Measurements from ENCODE around the gene LOXL4. TPM values are rescaled to one million over a fixed set of nuclear protein-coding genes. Genes with fewer than 3 reads are reported as not detected.
"Not testable (repeated sequence)": the region's sequence is repeated elsewhere in the genome, so short reads cannot be mapped to it uniquely, and the experiment has no call there.

LOXL4 gene
- total and polyA plus RNA-seq, 2 donors, result 0.99 to 3.6 TPM

DNA sequence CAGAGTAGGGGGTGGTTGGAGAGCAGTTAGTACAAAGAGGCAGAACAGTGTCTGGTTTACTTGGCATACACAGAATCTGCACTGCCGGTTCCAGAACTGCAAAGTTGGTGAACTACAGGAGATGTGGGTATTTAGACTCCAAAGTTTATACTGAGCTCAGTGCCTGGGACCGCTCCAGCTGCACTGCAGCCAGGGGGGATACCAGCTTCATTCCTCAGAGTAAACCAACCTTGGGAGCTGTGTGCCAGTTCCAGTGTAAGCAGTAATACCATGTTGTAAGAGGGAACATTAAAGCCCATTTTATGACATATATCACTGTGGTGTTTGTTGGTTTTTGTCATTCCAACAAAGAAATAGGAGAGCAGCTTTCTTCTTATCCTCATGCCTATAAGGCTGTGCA, 23.4 kb downstream of the LOXL4 start:
- 97% methylated on average over 2 of the region's 2 CpGs for WGBS
- peaks cover 33 to 37% of the 10 kb centered on the region in 2 donors for H3K36me3 ChIP-seq (ENCODE audit: control insufficient read depth in 2 of 2, insufficient read depth in 2 of 2, low read length in 1 of 2)

DNA sequence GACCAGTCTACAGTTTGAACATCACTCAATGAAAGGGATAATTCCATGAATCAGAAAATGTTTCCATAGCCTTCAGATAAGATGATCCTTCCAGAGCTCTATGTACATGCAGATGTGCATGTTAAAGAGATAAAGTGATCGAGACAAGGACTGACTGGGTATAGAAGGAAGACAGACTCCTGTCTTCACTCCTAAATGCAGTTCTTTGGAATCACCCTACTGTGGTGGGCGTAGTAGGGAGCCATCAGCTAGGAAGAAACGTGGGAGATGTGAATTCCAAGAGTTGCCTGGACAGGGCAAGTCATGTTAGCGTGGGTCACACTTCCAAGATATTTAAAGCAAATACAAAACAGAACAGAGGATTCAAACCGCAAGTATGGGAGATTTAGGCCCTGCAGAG, 23.9 kb downstream of the LOXL4 start:
- Histone ChIP-seq H3K9me3 (ENCODE audit: control insufficient read depth in 2 of 2, insufficient read depth in 1 of 2, low read length in 1 of 2) (no peaks in the 10 kb centered on the region), H3K36me3 (ENCODE audit: control insufficient read depth in 2 of 2, insufficient read depth in 2 of 2, low read length in 1 of 2) (peaks cover 33 to 38% of the 10 kb centered on the region in 2 donors), H3K4me3 (ENCODE audit: low read length in 2 of 2) (no peak overlapping the region), H3K4me1 (ENCODE audit: control insufficient read depth in 2 of 2, insufficient read depth in 2 of 2, low read length in 2 of 2) (peaks cover 10% of the 10 kb centered on the region in 2 donors), H3K27ac (ENCODE audit: low read depth in 1 of 2, low read length in 1 of 2) (no peak overlapping the region), H3K27me3 (ENCODE audit: control insufficient read depth in 2 of 2, insufficient read depth in 1 of 2, low read length in 1 of 2) (no peaks in the 10 kb centered on the region)
- DNase-seq (ENCODE audit: low read depth in 6 of 9, low spot score in 9 of 9), result no peak
- 99% methylated on average over 5 of the region's 5 CpGs for whole genome bisulfite sequencing

More for the DNA sequence above, 23.4 kb downstream of the LOXL4 start:
- H3K9me3 ChIP-seq (ENCODE audit: control insufficient read depth in 2 of 2, insufficient read depth in 1 of 2, low read length in 1 of 2), result no peaks in the 10 kb centered on the region
- DNase-seq (ENCODE audit: low read depth in 6 of 9, low spot score in 9 of 9), result no peak
- H3K27ac ChIP-seq (ENCODE audit: low read depth in 1 of 2, low read length in 1 of 2), result no peak overlapping the region
- H3K4me3 ChIP-seq (ENCODE audit: low read length in 2 of 2), result no peak overlapping the region
- peaks cover 10% of the 10 kb centered on the region in 2 donors for H3K4me1 ChIP-seq (ENCODE audit: control insufficient read depth in 2 of 2, insufficient read depth in 2 of 2, low read length in 2 of 2)
- no peaks in the 10 kb centered on the region for H3K27me3 ChIP-seq (ENCODE audit: control insufficient read depth in 2 of 2, insufficient read depth in 1 of 2, low read length in 1 of 2)

DNA sequence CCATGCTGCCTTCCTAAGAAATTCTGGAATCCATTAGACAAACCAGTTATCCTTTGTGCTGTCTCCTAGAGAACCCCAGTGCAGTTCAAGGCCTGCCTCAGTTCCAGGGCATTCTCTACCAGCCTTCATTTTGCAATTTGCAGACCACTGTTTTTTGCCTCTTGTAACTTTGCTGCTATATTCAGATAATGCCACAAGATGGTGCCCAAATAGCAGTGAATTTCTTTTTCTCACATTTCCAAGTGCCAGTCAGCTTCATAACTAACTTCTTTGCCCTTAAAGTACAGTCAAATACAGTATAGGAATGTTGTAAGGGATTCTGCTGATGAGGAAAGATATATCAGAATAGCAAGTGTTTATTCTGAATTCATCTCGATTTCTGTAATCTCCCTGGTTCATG, 25.2 kb downstream of the LOXL4 start:
- 97% methylated on average over 1 of the region's 1 CpG for WGBS
- H3K27ac ChIP-seq (ENCODE audit: low read depth in 1 of 2, low read length in 1 of 2), result no peak overlapping the region
- H3K4me1 ChIP-seq (ENCODE audit: control insufficient read depth in 2 of 2, insufficient read depth in 2 of 2, low read length in 2 of 2), result peaks cover 10% of the 10 kb centered on the region in 2 donors
- DNase-seq (ENCODE audit: low read depth in 6 of 9, low spot score in 9 of 9), result peak in 1 of 9 donors; percentile 19
- no peak overlapping the region for H3K4me3 ChIP-seq (ENCODE audit: low read length in 2 of 2)
- H3K36me3 ChIP-seq (ENCODE audit: control insufficient read depth in 2 of 2, insufficient read depth in 2 of 2, low read length in 1 of 2), result peaks cover 26% of the 10 kb centered on the region in 2 donors
- H3K9me3 ChIP-seq (ENCODE audit: control insufficient read depth in 2 of 2, insufficient read depth in 1 of 2, low read length in 1 of 2), result no peaks in the 10 kb centered on the region
- no peaks in the 10 kb centered on the region for H3K27me3 ChIP-seq (ENCODE audit: control insufficient read depth in 2 of 2, insufficient read depth in 1 of 2, low read length in 1 of 2)

DNA sequence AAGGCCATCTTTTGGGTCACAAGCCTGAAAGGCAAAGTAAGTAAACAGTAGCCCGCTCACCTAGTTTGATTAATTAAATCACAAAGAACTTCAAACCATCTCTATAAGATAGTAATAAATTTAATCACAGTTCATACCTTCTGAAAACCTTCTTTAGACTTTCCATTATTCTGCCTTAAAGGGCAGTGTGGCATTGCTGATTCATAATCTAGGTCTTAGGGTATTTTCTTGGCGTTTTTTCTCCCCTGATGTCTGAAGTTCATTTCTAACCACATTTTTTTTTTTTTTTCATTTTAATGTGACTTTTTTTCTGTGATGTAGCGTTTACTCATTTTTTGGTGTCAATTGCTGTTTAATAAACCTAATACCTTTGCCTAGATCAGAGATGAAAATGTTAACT, 27.5 kb downstream of the LOXL4 start:
- H3K36me3 ChIP-seq (ENCODE audit: control insufficient read depth in 2 of 2, insufficient read depth in 2 of 2, low read length in 1 of 2), result peaks cover 28 to 41% of the 10 kb centered on the region in 2 donors
- 97% methylated on average over 3 of the region's 3 CpGs for WGBS
- no peak overlapping the region for H3K4me3 ChIP-seq (ENCODE audit: low read length in 2 of 2)
- no peaks in the 10 kb centered on the region for H3K27me3 ChIP-seq (ENCODE audit: control insufficient read depth in 2 of 2, insufficient read depth in 1 of 2, low read length in 1 of 2)
- H3K27ac ChIP-seq (ENCODE audit: low read depth in 1 of 2, low read length in 1 of 2), result no peak overlapping the region
- H3K9me3 ChIP-seq (ENCODE audit: control insufficient read depth in 2 of 2, insufficient read depth in 1 of 2, low read length in 1 of 2), result no peaks in the 10 kb centered on the region
- H3K4me1 ChIP-seq (ENCODE audit: control insufficient read depth in 2 of 2, insufficient read depth in 2 of 2, low read length in 2 of 2), result no peaks in the 10 kb centered on the region
- no peak for DNase-seq (ENCODE audit: low read depth in 6 of 9, low spot score in 9 of 9)

DNA sequence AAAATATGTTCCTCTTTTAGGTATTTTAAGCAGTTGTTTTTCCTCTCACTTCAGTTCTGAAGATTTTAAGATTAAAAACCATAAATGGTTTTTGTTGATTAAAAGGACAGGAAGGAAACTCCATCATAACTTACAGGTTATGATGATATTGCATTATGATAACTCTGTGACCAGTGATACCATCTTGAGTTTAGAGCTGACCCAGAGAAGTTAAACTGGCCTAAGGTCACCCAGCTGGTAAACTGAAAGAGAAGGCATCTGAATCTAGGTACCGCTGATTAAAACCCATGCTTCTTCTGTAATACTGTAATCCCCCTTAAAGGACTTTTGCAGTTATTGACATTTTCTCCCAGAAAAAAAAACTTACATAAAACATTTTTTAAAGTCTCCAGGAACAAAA, 29.6 kb downstream of the LOXL4 start:
- no peak for DNase-seq (ENCODE audit: low read depth in 6 of 9, low spot score in 9 of 9)
- 87% methylated on average over 1 of the region's 1 CpG for WGBS
- Histone ChIP-seq H3K27me3 (ENCODE audit: control insufficient read depth in 2 of 2, insufficient read depth in 1 of 2, low read length in 1 of 2) (no peaks in the 10 kb centered on the region), H3K4me3 (ENCODE audit: low read length in 2 of 2) (no peak overlapping the region), H3K36me3 (ENCODE audit: control insufficient read depth in 2 of 2, insufficient read depth in 2 of 2, low read length in 1 of 2) (peaks cover 18 to 28% of the 10 kb centered on the region in 2 donors), H3K9me3 (ENCODE audit: control insufficient read depth in 2 of 2, insufficient read depth in 1 of 2, low read length in 1 of 2) (no peaks in the 10 kb centered on the region), H3K27ac (ENCODE audit: low read depth in 1 of 2, low read length in 1 of 2) (no peak overlapping the region), H3K4me1 (ENCODE audit: control insufficient read depth in 2 of 2, insufficient read depth in 2 of 2, low read length in 2 of 2) (no peaks in the 10 kb centered on the region)

DNA sequence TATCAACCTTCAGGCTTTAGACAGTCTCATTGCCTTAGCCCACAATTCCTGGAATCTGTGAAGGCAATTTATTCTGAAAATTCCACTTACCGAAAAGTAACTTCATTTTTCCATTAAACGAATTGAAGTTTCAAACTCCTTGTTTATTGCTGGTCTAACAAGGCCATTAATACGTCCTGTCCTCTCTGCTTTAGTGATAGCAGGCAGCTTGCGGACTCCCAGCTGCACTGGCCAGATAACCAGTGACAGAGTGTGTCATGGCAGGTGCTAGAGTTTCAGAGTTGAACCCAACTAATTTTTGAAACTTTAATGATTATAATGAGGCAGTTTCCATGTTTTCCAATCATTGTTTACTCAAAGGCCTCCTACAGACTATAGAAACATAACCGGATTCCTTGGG, 31.1 kb downstream of the LOXL4 start:
- DNase-seq (ENCODE audit: low read depth in 6 of 9, low spot score in 9 of 9), result no peak
- Histone ChIP-seq H3K27me3 (ENCODE audit: control insufficient read depth in 2 of 2, insufficient read depth in 1 of 2, low read length in 1 of 2) (no peaks in the 10 kb centered on the region), H3K9me3 (ENCODE audit: control insufficient read depth in 2 of 2, insufficient read depth in 1 of 2, low read length in 1 of 2) (no peaks in the 10 kb centered on the region), H3K4me3 (ENCODE audit: low read length in 2 of 2) (no peak overlapping the region), H3K4me1 (ENCODE audit: control insufficient read depth in 2 of 2, insufficient read depth in 2 of 2, low read length in 2 of 2) (no peaks in the 10 kb centered on the region), H3K27ac (ENCODE audit: low read depth in 1 of 2, low read length in 1 of 2) (no peak overlapping the region), H3K36me3 (ENCODE audit: control insufficient read depth in 2 of 2, insufficient read depth in 2 of 2, low read length in 1 of 2) (peaks cover 18 to 25% of the 10 kb centered on the region in 2 donors)
- WGBS, result 97% methylated on average over 5 of the region's 5 CpGs

DNA sequence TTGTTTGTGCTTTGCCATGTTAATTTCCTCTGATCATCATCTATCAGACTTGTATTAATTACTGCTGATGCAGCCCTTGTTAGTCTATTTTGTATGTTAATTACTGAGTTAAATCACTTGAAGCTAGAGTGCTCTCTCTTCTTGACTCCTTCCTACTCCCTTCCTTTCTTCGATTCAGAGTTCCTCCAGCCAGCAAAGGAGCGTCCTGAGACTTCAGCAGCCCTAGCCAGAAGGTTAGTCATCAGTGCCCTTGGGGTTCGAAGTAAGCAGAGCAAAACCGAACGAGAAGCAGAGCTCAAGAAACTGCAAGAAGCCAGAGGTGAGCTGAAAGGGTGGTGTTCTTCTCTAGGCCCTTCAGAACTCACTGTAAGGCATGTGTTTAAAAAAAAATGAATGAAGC, 32.1 kb downstream of the LOXL4 start:
- no peaks in the 10 kb centered on the region for H3K4me1 ChIP-seq (ENCODE audit: control insufficient read depth in 2 of 2, insufficient read depth in 2 of 2, low read length in 2 of 2)
- peaks cover 18 to 25% of the 10 kb centered on the region in 2 donors for H3K36me3 ChIP-seq (ENCODE audit: control insufficient read depth in 2 of 2, insufficient read depth in 2 of 2, low read length in 1 of 2)
- whole genome bisulfite sequencing, result over 99% methylated on average over 5 of the region's 5 CpGs
- no peak for DNase-seq (ENCODE audit: low read depth in 6 of 9, low spot score in 9 of 9)
- no peak overlapping the region for H3K4me3 ChIP-seq (ENCODE audit: low read length in 2 of 2)
- H3K27ac ChIP-seq (ENCODE audit: low read depth in 1 of 2, low read length in 1 of 2), result no peak overlapping the region
- no peaks in the 10 kb centered on the region for H3K9me3 ChIP-seq (ENCODE audit: control insufficient read depth in 2 of 2, insufficient read depth in 1 of 2, low read length in 1 of 2)
- no peaks in the 10 kb centered on the region for H3K27me3 ChIP-seq (ENCODE audit: control insufficient read depth in 2 of 2, insufficient read depth in 1 of 2, low read length in 1 of 2)

DNA sequence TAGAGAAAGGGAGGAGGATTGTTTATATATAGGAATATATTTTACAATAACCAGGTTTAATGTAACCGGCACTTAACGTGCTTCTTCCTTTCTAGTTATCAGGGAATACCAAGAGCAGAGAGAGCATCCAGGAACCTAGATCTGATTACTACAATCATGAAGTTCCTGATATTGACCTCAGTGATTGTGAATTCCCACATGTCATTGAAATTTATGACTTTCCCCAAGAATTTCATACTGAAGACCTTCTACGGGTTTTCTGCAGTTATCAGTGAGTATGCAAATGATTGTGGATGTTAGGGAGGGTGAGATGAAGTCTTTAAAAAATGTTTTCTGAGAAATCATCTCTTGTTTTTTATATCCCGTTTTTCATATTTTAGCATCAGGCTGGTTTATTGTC, 36.6 kb downstream of the LOXL4 start:
- H3K27ac ChIP-seq (ENCODE audit: low read depth in 1 of 2, low read length in 1 of 2), result no peak overlapping the region
- H3K36me3 ChIP-seq (ENCODE audit: control insufficient read depth in 2 of 2, insufficient read depth in 2 of 2, low read length in 1 of 2), result peaks cover 12 to 13% of the 10 kb centered on the region in 2 donors
- no peak for DNase-seq (ENCODE audit: low read depth in 6 of 9, low spot score in 9 of 9)
- no peaks in the 10 kb centered on the region for H3K4me1 ChIP-seq (ENCODE audit: control insufficient read depth in 2 of 2, insufficient read depth in 2 of 2, low read length in 2 of 2)
- H3K27me3 ChIP-seq (ENCODE audit: control insufficient read depth in 2 of 2, insufficient read depth in 1 of 2, low read length in 1 of 2), result no peaks in the 10 kb centered on the region
- no peak overlapping the region for H3K4me3 ChIP-seq (ENCODE audit: low read length in 2 of 2)
- H3K9me3 ChIP-seq (ENCODE audit: control insufficient read depth in 2 of 2, insufficient read depth in 1 of 2, low read length in 1 of 2), result no peaks in the 10 kb centered on the region
- 97% methylated on average over 4 of the region's 4 CpGs for WGBS

DNA sequence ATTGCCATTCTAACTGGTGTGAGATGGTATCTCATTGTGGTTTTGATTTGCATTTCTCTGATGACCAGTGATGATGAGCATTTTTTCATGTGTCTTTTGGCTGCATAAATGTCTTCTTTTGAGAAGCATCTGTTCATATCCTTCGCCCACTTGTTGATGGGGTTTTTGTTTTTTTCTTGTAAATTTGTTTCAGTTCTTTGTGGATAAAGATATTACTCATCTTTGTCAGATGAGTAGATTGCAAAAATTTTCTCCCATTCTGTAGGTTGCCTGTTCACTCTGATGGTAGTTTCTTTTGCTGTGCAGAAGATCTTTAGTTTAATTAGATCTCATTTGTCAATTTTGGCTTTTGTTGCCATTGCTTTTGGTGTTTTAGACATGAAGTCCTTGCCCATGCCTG, 39.7 kb downstream of the LOXL4 start:
- H3K27me3 ChIP-seq (ENCODE audit: control insufficient read depth in 2 of 2, insufficient read depth in 1 of 2, low read length in 1 of 2); DNase-seq (ENCODE audit: low read depth in 6 of 9, low spot score in 9 of 9); H3K27ac ChIP-seq (ENCODE audit: low read depth in 1 of 2, low read length in 1 of 2); H3K9me3 ChIP-seq (ENCODE audit: control insufficient read depth in 2 of 2, insufficient read depth in 1 of 2, low read length in 1 of 2); H3K4me1 ChIP-seq (ENCODE audit: control insufficient read depth in 2 of 2, insufficient read depth in 2 of 2, low read length in 2 of 2); H3K4me3 ChIP-seq (ENCODE audit: low read length in 2 of 2); H3K36me3 ChIP-seq (ENCODE audit: control insufficient read depth in 2 of 2, insufficient read depth in 2 of 2, low read length in 1 of 2): not testable (repeated sequence)
- WGBS, result 100% methylated on average over 1 of the region's 1 CpG

DNA sequence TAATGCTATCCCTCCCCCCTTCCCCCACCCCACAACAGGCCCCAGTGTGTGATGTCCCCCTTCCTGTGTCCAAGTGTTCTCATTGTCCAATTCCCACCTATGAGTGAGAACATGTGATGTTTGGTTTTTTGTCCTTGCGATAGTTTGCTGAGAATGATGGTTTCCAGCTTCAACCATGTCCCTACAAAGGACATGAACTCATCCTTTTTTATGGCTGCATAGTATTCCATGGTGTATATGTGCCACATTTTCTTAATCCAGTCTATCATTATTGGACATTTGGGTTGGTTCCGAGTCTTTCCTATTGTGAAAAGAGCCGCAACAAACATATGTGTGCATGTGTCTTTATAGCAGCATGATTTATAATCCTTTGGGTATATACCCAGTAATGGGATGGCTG, 40.3 kb downstream of the LOXL4 start:
- H3K4me3 ChIP-seq (ENCODE audit: low read length in 2 of 2); DNase-seq (ENCODE audit: low read depth in 6 of 9, low spot score in 9 of 9); H3K9me3 ChIP-seq (ENCODE audit: control insufficient read depth in 2 of 2, insufficient read depth in 1 of 2, low read length in 1 of 2); H3K27me3 ChIP-seq (ENCODE audit: control insufficient read depth in 2 of 2, insufficient read depth in 1 of 2, low read length in 1 of 2); H3K36me3 ChIP-seq (ENCODE audit: control insufficient read depth in 2 of 2, insufficient read depth in 2 of 2, low read length in 1 of 2); H3K4me1 ChIP-seq (ENCODE audit: control insufficient read depth in 2 of 2, insufficient read depth in 2 of 2, low read length in 2 of 2); H3K27ac ChIP-seq (ENCODE audit: low read depth in 1 of 2, low read length in 1 of 2): not testable (repeated sequence)
- WGBS, result 99% methylated on average over 3 of the region's 3 CpGs
